Measurements from ENCODE around the gene SPDYE16.
"Not testable (repeated sequence)": the region's sequence is repeated elsewhere in the genome, so short reads cannot be mapped to it uniquely, and the experiment has no call there.

The SPDYE16 gene, protein sequence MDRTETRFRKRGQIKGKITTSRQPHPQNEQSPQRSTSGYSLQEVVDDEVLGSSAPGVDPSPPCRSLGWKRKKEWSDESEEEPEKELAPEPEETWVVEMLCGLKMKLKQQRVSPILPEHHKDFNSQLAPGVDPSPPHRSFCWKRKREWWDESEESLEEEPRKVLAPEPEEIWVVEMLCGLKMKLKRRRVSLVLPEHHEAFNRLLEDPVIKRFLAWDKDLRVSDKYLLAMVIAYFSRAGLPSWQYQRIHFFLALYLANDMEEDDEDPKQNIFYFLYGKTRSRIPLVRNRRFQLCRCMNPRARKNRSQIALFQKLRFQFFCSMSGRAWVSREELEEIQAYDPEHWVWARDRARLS

DNA sequence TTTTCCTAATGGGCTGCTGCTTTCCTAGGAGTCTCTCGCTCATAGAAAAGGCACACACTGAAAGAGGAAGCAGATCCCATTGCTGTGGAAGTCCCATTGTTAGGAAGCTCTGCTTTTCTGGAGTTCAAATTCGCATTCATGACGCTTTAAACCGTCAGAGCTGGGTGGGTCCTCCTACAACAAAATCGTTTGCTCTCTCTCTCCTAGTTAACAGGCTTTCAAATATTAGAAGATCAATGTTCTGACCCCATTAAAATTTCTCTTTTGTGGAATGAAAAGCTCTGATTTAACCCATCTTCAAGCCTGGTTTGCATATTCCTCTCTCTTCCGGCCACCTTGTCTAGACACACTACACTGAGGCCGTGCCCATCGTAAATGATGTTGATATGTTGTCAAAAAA lies at the start of gene SPDYE16:
TSS of gene SPDYE16 (minus strand) at position 101 of the 400 bp plus-strand sequence. CDS start 1,838 bp downstream, outside the sequence.
- DNase-seq: not testable (repeated sequence)

DNA sequence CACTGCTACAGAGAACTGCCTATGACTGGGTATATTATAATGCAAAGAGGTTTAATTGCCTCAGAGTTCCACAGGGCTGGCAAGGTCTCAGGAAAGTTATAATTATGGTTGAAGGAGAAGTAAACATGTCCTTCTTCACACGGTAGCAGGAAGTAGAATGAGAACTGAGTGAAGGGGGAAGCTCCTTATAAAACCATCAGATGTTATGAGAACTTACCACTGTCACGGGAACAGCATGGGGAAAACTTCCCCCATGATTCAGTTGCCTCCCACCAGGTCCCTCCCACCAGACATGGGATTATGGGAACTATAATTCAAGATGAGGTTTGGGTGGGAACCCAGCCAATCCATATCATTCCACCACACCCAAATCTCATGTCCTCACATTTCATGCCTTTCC lies 49.6 kb upstream of the SPDYE16 start:
- not testable (repeated sequence) for DNase-seq

DNA sequence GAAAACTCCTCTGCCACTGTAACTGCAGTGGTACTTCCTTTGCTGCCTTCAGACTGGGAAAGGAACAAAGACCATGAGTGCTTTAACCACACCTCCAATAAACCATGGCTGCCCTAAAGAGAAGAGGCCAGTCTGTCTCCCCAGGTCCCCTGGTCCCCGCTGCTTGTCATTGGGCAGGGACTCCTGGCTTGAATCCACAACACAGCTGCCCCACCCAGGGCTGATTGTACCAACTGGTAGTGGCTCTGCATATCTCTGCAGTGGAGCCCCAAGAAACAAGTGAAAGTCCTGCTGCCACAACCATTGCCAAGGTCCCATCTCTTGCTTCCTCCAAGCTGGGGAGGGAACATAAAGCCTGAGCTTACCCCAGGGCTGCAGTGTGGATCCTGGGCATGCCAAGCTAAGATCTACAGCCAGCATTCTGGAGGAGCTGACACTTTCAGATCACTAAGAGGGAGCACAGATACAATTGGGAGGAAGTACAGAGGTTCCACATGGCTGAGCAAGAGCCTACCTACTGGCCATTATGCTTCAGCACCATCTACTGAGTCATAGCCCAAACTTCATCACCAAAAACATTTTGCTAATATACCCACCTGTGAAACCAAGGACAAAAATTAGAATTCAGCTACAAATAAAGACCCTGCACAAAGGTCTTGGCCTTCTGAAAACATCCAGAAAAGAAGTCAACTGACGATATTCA lies 48.7 kb upstream of the SPDYE16 start:
- DNase-seq: not testable (repeated sequence)

DNA sequence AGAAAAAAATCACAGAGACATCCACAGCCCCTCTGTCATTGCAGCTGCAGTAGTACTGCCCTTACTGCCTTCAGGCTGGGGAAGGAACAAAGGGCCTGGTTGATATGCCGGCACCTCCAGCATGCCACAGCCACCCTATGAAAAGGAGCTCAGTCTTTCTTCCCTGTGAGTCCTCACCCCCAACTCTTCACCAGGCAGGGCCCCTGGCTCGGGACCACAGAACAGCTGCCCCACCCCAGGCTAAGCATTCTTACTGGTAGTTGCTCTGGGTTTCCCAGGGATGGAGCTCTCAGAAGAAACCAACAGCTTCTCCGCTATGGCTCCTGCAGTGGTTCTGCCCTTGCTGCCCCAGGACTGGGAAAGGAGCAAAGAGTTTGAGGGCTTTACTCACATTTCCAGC lies 47.9 kb upstream of the SPDYE16 start:
- DNase-seq: not testable (repeated sequence)

DNA sequence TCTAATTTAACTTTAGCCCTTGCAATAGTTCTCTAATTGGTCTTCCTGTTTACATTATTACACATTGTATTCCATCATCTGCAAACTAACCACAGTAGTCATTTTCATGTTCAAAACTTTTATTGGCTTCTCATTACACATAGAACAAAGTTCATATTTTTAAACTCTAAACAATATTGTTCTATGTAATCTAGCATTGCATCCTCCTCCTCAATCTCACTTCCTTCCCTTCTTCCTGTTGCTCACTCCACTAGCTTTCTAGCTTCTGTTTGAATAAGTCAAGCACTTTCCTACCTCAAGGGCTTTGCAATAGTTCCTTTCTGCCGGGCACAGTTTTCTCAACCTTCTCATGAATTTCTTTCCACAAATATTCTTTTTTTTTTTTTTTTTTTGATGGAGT lies 45.5 kb upstream of the SPDYE16 start:
- not testable (repeated sequence) for DNase-seq

DNA sequence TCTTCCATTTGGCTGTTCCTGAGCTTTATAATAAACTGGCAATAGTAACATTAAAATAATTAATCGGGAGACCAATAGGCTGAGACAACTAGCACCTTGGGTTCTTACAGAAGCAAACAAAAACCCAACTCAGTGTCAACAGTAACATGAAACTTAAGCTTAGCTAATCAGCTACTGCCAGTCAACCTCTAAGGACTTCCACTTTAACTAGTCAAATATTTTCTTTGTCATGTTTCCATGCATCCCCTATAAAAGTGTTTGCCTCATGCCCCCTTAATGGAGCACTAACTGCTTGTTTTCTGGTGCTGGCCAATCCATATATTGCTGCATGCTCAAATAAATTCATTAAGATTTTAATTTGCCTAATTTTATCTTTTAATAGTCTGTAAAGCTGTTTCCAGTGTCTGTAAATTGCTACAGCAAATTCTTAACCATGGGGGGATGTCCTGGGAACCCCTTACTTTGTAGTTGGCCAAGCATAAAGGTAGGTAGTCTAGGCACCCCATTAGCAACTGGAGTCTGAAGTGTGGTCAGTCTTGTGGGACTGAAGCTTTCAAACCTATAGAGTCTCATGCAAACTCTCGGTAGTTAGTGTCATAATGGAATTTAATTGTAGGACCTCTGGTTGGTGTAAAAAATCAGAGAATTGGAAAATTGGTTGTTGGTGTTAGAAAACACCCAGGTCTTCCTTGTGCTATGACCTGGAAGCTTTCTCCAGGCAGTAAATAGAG lies 43.7 kb upstream of the SPDYE16 start:
- DNase-seq: not testable (repeated sequence)

DNA sequence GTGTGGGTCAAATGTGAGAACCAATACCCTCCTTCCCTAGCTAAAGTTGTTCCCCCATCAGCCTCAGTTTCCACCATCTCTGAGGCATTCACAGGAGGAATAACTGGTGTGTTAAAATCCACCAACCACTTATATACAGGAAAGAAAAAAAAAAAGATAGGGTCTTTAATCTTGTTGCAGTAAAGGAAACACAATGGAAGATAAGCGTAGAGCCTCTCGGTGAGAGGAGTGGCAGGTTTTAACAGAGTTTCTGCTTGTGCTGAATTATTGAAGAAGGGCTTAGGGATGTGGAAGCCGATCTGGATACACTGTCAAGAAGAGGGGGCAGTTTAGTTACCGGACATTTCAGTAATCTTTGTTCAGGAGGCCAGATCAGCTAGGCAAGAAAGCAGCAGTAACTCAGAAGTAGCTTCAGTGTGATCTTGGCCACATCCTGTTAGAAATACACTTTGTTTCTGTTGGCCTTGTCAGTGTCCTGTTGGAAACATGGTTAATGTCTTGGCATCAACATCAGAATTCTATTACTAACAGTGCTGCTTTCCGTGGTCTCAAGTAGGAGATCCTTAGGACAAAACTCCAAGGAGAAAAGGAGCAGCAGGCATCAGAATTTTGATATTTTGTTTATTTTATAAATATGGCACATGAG lies 40.7 kb upstream of the SPDYE16 start:
- not testable (repeated sequence) for DNase-seq

DNA sequence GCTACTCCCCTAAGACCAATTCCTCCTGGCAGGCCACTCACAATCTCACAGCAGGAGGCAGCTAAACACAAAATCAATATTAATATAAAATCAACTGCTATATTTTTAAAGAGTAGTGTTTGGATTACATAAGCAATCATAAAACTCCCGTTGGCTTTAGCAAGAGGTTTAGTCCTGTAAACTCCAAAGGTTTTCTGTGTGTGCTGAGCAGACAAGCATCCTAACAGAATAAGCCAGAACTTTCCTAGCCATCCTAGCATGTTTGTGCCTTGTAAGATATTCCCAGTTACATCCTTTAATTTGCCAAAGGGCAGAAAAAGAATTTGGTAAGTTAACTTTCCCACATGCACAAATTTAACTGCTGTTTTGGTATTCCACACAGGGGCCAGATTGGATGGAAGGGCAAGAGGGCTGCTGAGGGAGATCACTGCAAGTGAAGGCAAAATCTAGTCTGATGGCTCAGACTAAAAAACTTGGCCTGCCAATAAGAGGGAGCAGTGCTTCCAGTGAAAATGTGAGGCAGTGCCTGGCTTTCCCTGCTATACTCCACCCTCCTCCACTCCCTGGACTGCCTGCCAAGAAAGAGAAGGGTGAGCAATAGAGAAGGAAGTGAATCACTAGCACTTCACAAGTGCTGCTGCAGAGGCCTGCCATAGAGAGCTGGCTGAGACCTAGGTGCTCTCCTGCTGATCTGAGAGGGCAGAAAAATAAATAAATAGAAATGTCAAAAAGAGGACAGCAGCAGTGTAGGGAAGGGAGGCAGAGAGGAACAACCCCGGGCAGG lies 39.9 kb upstream of the SPDYE16 start:
- DNase-seq: not testable (repeated sequence)

DNA sequence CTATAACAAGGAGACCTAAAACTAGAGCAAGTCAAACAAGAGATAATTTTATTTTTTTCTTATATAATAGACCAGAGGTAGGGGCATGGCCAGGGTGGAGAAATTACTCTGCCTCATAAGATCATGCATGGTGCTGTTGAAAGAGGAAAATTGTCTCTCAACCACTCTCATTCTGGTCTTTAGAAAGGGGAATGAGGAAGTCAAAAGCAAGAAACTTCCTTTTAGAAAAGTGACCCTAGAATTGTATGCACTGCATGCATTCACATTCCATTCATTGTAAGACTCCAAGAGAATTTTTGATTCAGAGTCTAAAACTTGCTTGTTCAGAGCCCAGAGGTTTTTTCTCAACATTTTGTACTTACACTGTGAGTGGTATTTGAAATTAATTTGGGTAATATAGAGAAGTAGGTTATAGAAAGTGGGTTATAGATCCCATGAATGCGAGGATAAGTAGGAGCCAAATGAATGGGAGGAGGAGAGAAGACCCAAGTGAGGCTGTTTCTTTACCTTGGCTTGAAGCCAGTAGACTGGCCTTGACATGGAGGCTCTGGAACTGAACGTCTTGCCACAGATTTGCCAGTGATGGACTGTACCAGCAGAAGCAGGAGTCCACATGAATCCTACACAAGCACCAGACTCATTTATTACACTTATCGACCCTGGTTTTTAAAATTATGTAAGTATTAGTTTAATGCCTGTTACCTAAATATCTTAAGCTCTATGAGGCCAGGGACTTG lies 33.0 kb upstream of the SPDYE16 start:
- DNase-seq: not testable (repeated sequence)

DNA sequence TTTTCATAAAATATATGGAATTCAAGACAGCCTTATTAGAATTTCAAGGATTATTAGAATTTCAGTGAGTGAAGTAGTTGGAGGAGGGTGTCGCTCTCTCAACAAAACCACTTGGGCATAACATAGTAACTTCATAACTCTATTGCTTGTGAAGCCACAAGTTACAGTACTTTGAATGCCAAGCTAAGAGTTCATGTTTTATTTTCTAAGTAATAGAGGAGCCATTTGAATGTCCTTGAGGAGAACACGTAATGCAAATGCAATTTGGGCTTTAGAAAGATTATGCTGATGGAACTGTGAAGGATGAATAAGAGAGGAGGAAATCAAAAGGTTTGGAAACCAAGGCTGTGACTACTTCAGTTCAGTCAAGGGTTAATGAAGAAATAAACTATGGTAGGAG lies 32.3 kb upstream of the SPDYE16 start:
- DNase-seq: not testable (repeated sequence)

DNA sequence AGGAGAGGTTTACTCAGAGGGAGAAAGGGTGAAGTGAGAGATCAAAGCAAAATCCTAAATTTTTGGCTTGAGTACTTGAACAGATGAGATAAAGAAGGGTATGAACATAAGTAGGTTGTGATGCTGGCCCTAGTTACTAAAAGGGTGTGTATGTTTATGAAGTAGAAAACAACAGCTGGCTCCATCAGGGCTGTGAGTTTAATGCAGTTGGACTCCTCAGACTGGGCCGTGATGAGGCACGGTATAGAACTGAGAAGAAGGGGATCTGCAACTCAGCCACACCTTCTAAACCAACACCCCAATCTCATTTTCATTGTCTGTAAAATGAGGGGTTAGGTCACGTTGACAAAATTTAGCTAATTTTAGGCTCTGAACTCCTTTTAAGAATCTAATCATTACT lies 29.2 kb upstream of the SPDYE16 start:
- not testable (repeated sequence) for DNase-seq

DNA sequence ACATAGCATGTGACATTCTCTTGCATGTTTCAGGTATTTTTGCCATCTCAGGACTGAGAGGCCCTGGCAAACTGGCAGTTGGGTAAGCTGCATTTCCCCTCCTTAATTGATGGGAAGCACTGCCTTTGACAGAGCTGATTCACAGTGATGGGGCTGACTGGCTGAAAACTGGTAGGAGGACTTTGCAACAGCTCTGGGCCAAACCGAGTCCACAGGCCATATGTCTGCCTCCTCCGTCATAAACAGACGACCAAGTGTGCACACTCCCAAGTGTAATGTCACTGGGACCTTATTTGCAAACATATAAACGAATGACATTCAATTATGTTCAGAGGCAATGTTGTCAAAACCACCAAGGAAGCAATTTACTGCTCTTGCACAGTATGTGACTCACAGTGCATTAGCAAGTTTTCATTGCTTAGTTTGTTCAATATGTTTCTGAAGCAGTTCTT lies 27.3 kb upstream of the SPDYE16 start:
- DNase-seq: not testable (repeated sequence)

DNA sequence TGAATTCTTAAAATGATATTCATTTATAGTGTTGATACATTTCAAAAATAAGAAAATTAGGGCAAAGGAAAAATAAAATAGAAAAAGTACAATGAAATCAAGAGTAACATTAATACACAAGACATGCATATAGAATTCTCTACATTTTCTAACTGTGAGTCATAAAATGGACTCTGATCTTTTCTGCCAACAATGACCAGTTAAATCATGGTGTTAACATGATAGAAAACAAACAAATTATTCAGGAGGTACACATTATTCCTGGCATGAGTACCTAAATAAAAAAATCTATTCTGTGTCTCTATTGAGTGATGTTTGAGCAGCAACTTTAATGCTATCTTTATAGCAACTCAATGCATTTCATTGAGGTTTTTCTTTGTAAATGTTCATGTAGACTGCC lies 25.6 kb upstream of the SPDYE16 start:
- not testable (repeated sequence) for DNase-seq

DNA sequence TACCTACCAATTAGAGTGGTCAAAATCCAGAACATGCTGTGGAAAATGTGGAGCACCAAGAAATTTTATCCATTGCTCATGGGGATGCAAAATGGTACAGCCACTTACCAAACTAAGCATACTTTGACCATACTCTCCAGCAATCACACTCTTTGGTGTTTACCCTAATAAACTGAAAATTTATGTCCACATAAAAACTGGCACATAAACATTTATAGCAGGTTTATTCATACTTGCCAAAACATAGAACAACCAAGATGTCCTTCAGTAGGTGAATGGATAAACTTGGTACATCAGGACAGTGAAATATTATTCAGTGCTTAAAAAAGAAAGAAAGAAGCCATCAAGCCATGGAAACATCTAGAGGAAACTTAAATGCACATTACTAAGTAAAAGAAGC lies 24.7 kb upstream of the SPDYE16 start:
- not testable (repeated sequence) for DNase-seq

DNA sequence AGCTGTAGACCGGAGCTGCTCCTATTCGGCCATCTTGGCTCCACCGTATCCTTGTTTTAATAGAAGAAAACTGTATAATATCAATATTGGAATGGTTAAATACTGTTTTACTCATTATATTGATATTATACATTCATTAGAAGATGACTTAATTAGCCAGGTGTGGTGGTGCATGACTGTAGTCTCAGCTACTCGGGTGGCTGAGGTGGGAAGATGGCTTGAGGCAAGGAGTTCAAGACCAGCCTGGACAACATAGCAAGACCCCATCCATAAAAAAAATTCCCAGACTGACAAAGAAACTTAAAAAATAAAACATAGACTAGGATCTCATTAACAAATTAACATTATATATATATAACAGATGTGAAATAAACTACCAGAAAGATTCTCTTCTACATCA lies 24.2 kb upstream of the SPDYE16 start:
- DNase-seq: not testable (repeated sequence)

DNA sequence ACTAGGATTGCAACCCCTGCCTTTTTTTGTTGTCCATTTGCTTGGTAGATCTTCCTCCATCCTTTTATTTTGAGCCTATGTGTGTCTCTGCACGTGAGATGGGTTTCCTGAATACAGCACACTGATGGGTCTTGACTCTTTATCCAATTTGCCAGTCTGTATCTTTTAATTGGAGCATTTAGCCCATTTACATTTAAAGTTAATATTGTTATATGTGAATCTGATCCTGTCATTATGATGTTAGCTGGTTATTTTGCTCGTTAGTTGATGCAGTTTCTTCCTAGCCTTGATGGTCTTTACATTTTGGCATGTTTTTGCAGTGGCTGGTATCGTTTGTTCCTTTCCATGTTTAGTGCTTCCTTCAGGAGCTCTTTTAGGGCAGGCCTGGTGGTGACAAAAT lies 21.9 kb upstream of the SPDYE16 start:
- DNase-seq: not testable (repeated sequence)

DNA sequence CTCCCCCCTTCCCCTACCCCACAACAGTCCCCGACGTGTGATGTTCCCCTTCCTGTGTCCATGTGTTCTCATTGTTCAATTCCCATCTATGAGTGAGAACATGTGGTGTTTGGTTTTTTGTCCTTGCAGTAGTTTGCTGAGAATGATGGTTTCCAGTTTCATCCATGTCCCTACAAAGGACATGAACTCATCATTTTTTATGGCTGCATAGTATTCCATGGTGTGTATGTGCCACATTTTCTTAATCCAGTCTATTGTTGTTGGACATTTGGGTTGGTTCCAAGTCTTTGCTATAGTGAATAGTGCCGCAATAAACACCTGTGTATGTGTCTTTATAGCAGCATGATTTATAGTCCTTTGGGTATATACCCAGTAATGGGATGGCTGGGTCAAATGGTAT lies 18.2 kb upstream of the SPDYE16 start:
- DNase-seq: not testable (repeated sequence)

DNA sequence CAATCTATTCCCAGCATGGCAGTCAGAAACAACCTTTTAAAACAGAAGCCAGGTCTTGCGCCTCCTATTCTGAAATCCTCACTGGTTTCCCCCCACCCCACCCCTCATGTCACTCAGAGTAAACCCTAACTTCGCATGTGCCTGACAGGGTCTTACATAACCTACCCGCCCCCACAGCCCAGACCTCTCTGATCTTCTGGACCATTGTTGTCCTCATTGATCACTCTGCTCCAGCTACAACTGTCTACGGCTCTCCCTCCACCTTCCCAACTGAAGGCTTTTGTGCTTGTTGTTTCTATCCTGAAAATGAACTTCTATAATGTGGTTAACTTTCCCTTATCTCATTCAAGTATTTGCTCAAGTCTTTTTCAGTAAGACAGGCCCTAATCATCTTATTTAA lies 17.1 kb upstream of the SPDYE16 start:
- not testable (repeated sequence) for DNase-seq

DNA sequence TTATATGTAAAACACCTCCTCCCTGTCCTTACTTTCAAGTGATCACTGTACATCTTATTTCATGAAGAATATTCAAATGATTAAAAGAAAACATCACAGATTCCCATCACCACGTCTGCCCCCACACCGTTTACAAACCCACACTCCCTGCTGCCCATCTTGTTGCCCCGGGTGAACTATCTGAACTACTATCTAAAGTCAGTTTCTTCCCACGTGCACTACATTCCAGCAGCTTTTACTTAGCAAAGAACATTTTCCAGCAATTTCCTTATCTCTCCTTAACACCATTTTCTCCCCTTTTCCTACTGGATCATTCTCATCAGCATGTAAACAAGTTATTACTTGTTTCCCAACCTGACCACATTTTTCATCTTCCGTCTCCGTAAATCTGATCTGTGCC lies 16.6 kb upstream of the SPDYE16 start:
- not testable (repeated sequence) for DNase-seq

DNA sequence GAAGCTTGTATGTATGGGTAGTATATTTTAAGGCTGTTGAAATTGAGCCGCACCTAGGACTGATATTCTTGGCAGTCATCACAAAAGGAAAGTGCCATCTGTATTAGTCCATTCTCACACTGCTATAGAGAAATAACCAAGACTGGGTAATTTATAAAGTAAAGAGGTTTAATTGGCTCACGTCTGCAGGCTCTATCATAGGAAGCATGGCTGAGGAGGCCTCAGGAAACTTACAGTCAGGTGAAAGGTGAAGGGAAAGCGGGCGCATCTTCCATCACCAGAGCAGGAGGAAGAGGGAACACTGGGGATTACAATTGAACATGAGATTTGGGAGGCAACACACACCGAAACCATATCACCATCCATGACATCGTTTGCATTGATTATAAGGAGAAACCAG lies 8.9 kb upstream of the SPDYE16 start:
- not testable (repeated sequence) for DNase-seq

DNA sequence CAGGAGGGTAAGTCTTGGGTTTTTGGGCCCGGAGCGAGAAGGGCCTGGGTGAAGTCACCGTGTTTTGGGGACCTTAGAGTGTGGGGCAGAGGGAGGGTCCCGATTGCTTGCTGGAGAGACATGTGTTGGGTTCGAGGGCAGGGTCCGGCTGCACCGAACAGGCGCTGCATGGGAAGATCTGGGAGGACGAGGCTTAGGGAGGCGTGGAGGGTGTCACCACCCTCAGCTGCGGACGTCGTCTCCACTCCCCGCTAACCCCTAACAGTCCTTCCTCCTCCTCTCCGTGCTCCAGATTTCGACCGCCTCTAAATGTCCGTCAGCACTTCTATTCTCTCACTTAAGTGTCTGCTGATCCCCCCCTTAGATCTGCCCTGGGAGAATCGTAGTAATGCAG lies 6.8 kb upstream of the SPDYE16 start:
- not testable (repeated sequence) for DNase-seq

All from activated T-cell treated with anti-CD3 and anti-CD28 coated beads, Interleukin-2, amount 50 U/mL, for 1 hour (primary cell).